HEK293 (cell line): ENCODE measurements around the gene RHOG.
A peak's percentile ranks its signal among the peaks of the same experiment; 100 is the strongest.

Source experiments
- CTCF ChIA-PET: fragments of 350-600 bp; formaldehyde crosslinking; extraction: SDS; loops from one replicate; lab custom pipeline; 2021; ENCODE audit warnings: antibody characterized with exemption; lab: Yijun Ruan, JAX
- POLR2A ChIA-PET: fragments of 300-600 bp; formaldehyde crosslinking; extraction: SDS; loops from one replicate; lab custom pipeline; 2020; ENCODE audit warnings: antibody characterized with exemption, inconsistent platforms; lab: Yijun Ruan, JAX
- H3K27ac ChIP-seq: fragments of 200-500 bp; sonication (Bioruptor generic); 2 replicates; pipeline ENCODE4 v1.5.1; 2014; ENCODE audit warnings: low read depth, low read length, control low read depth, inconsistent platforms; ENCODE audit errors: extremely low read depth
- H3K36me3 ChIP-seq, 2 experiments: fragments of 200-500 bp in 1 of 2; sonication (Bioruptor generic) in 1 of 2; 1 replicate in 1 of 2; 2 replicates in 1 of 2; pipeline ENCODE4 v1.5.1; 2014 to 2017; ENCODE audit warnings: inconsistent platforms in 2 of 2, low read length in 2 of 2; ENCODE audit not compliant: control insufficient read depth in 2 of 2, insufficient read depth in 1 of 2
- H3K4me1 ChIP-seq: fragments of 200-500 bp; sonication (Bioruptor generic); 2 replicates; pipeline ENCODE4 v1.5.1; 2014; ENCODE audit warnings: mild to moderate bottlenecking, low read length, inconsistent platforms; ENCODE audit not compliant: control insufficient read depth, insufficient read depth
- H3K4me3 ChIP-seq: 2 replicates; pipeline ENCODE4 v1.5.1; 2011; ENCODE audit warnings: low read depth, mild to moderate bottlenecking, control low read depth, low read length, moderate library complexity
- H3K9me3 ChIP-seq: fragments of 200-500 bp; sonication (Bioruptor generic); 2 replicates; pipeline ENCODE4 v1.5.1; 2014; ENCODE audit warnings: low read depth, low read length, inconsistent platforms; ENCODE audit not compliant: control insufficient read depth, insufficient read depth
- HOXD13 ChIP-seq: sonication (generic); formaldehyde crosslinking; IDR thresholded peaks from 2 replicates; pipeline ENCODE4 v1.8.0; 2022; ENCODE audit warnings: missing genetic modification reagents, borderline replicate concordance
- KLF8 ChIP-seq: fragments of 450-650 bp; formaldehyde crosslinking; IDR thresholded peaks from 2 replicates; pipeline ENCODE4 v1.5.1; 2016; ENCODE audit warnings: missing biosample characterization, missing genetic modification characterization
- PRDM6 ChIP-seq: fragments of 450-650 bp; formaldehyde crosslinking; IDR thresholded peaks from 2 replicates; pipeline ENCODE4 v1.5.1; 2017; ENCODE audit warnings: missing biosample characterization, missing genetic modification characterization
- SP2 ChIP-seq: fragments of 450-650 bp; formaldehyde crosslinking; IDR thresholded peaks from 2 replicates; pipeline ENCODE4 v1.5.1; 2016; ENCODE audit warnings: missing biosample characterization, missing genetic modification characterization
- ZBTB20 ChIP-seq: fragments of 450-650 bp; formaldehyde crosslinking; IDR thresholded peaks from 2 replicates; pipeline ENCODE4 v1.5.1; 2016; ENCODE audit warnings: missing biosample characterization, missing genetic modification characterization
- ZBTB6 ChIP-seq: fragments of 450-650 bp; formaldehyde crosslinking; IDR thresholded peaks from 2 replicates; pipeline ENCODE4 v1.5.1; 2017; ENCODE audit warnings: missing biosample characterization, missing genetic modification characterization
- ZFP3 ChIP-seq: fragments of 450-650 bp; formaldehyde crosslinking; IDR thresholded peaks from 2 replicates; pipeline ENCODE4 v1.5.1; 2016; ENCODE audit warnings: low read depth, missing biosample characterization, missing genetic modification characterization
- ZNF140 ChIP-seq: fragments of 450-650 bp; formaldehyde crosslinking; IDR thresholded peaks from 2 replicates; pipeline ENCODE4 v1.5.1; 2016; ENCODE audit warnings: missing biosample characterization, missing genetic modification characterization
- ZNF211 ChIP-seq: fragments of 450-650 bp; formaldehyde crosslinking; IDR thresholded peaks from 2 replicates; pipeline ENCODE4 v1.5.1; 2016; ENCODE audit warnings: low read depth, missing biosample characterization, missing genetic modification characterization
- ZNF221 ChIP-seq: fragments of 450-650 bp; formaldehyde crosslinking; IDR thresholded peaks from 2 replicates; pipeline ENCODE4 v1.5.1; 2017; ENCODE audit warnings: missing biosample characterization, missing genetic modification characterization, borderline replicate concordance
- ZNF23 ChIP-seq: fragments of 450-650 bp; formaldehyde crosslinking; IDR thresholded peaks from 2 replicates; pipeline ENCODE4 v1.5.1; 2016; ENCODE audit warnings: missing biosample characterization, missing genetic modification characterization, borderline replicate concordance
- ZNF266 ChIP-seq: fragments of 450-650 bp; formaldehyde crosslinking; IDR thresholded peaks from 2 replicates; pipeline ENCODE4 v1.5.1; 2016; ENCODE audit warnings: missing biosample characterization, missing genetic modification characterization, low read depth
- ZNF280C ChIP-seq: fragments of 450-650 bp; formaldehyde crosslinking; IDR thresholded peaks from 2 replicates; pipeline ENCODE4 v1.5.1; 2016; ENCODE audit warnings: missing biosample characterization, missing genetic modification characterization
- ZNF311 ChIP-seq: fragments of 450-650 bp; formaldehyde crosslinking; IDR thresholded peaks from 2 replicates; pipeline ENCODE4 v1.5.1; 2017; ENCODE audit warnings: missing biosample characterization, missing genetic modification characterization, borderline replicate concordance
- ZNF354C ChIP-seq: fragments of 450-650 bp; formaldehyde crosslinking; IDR thresholded peaks from 2 replicates; pipeline ENCODE4 v1.5.1; 2016; ENCODE audit warnings: missing biosample characterization, missing genetic modification characterization, low read depth, borderline replicate concordance
- ZNF37A ChIP-seq: fragments of 450-650 bp; IDR thresholded peaks from 2 replicates; pipeline ENCODE4 v1.5.1; 2018; ENCODE audit warnings: missing biosample characterization, missing genetic modification characterization
- ZNF426 ChIP-seq: fragments of 450-650 bp; formaldehyde crosslinking; IDR thresholded peaks from 2 replicates; pipeline ENCODE4 v1.5.1; 2017; ENCODE audit warnings: missing biosample characterization, missing genetic modification characterization, mild to moderate bottlenecking, inconsistent platforms, moderate library complexity
- ZNF501 ChIP-seq: fragments of 450-650 bp; formaldehyde crosslinking; IDR thresholded peaks from 2 replicates; pipeline ENCODE4 v1.5.1; 2016; ENCODE audit warnings: missing biosample characterization, missing genetic modification characterization
- ZNF585B ChIP-seq: fragments of 450-650 bp; formaldehyde crosslinking; IDR thresholded peaks from 2 replicates; pipeline ENCODE4 v1.5.1; 2016; ENCODE audit warnings: missing biosample characterization, missing genetic modification characterization
- ZNF670 ChIP-seq: fragments of 450-650 bp; formaldehyde crosslinking; IDR thresholded peaks from 2 replicates; pipeline ENCODE4 v1.5.1; 2016; ENCODE audit warnings: missing biosample characterization, missing genetic modification characterization, low read depth
- ZNF747 ChIP-seq: fragments of 450-650 bp; formaldehyde crosslinking; IDR thresholded peaks from 2 replicates; pipeline ENCODE4 v1.5.1; 2016; ENCODE audit warnings: missing biosample characterization, missing genetic modification characterization
- ZNF777 ChIP-seq: fragments of 450-650 bp; formaldehyde crosslinking; IDR thresholded peaks from 2 replicates; pipeline ENCODE4 v1.5.1; 2017; ENCODE audit warnings: missing biosample characterization, missing genetic modification characterization, borderline replicate concordance
- ZNF843 ChIP-seq: fragments of 450-650 bp; formaldehyde crosslinking; IDR thresholded peaks from 2 replicates; pipeline ENCODE4 v1.5.1; 2016; ENCODE audit warnings: missing biosample characterization, missing genetic modification characterization
- ZSCAN30 ChIP-seq: fragments of 450-650 bp; IDR thresholded peaks from 2 replicates; pipeline ENCODE4 v1.5.1; 2018; ENCODE audit warnings: missing biosample characterization, mild to moderate bottlenecking, missing genetic modification characterization, moderate library complexity

RHOG gene

GRCh38 chr11:3831378-3832239, 9.2 kb downstream of the RHOG start (continued):
- TF ChIP-seq ZNF747 (tag by site-specific recombination) (no peak), KLF8 (tag by site-specific recombination) (no peak), ZNF211 (tag by site-specific recombination) (no peak), ZNF266 (tag by site-specific recombination) (no peak), ZNF311 (tag by site-specific recombination) (no peak), ZBTB6 (tag by site-specific recombination) (no peak), ZNF280C (no peak), ZNF670 (tag by site-specific recombination) (no peak), ZNF354C (tag by site-specific recombination) (no peak)
- TF ChIP-seq, all 188 proteins: peak for 0

- H3K36me3 ChIP-seq = peaks cover 0 to 77% of the 10 kb centered on the region in 2 experiments; a peak in 2 of 3 replicates
- H3K4me1 ChIP-seq = no peaks in the 10 kb centered on the region
- CTCF ChIA-PET = interaction anchor here (1.1 to 2.2 kb wide), 2 partner anchors 18 to 24 kb away, joined by 6 read pairs; no protein-coding TSS in a partner anchor
- no peak overlapping the region for H3K27ac ChIP-seq
- no peaks in the 10 kb centered on the region for H3K9me3 ChIP-seq
- TF ChIP-seq ZNF670 (tag by site-specific recombination) (no peak), ZBTB20 (tag by site-specific recombination) (peak; percentile 29; the same call in 1 of the 2 replicates), ZNF23 (tag by site-specific recombination) (no peak)
- H3K4me3 ChIP-seq = no peak overlapping the region
- POLR2A ChIA-PET = interaction anchor here (0.6 kb wide), 1 partner anchor 43 kb away, joined by 3 read pairs; no protein-coding TSS in a partner anchor
Observed at GRCh38 chr11:3830730-3831129, 10.0 kb downstream of the RHOG start.

GRCh38 chr11:3830088-3830487, 10.7 kb downstream of the RHOG start:
- CTCF ChIA-PET = no interaction called here
- Histone ChIP-seq H3K27ac (no peak overlapping the region), H3K4me1 (no peaks in the 10 kb centered on the region), H3K36me3 (peaks cover 0 to 78% of the 10 kb centered on the region in 2 experiments; a peak in 2 of 3 replicates), H3K4me3 (no peak overlapping the region), H3K9me3 (no peaks in the 10 kb centered on the region)
- POLR2A ChIA-PET = interaction anchor here (0.6 kb wide), 1 partner anchor 44 kb away, joined by 3 read pairs; no protein-coding TSS in a partner anchor
- no peak for TF ChIP-seq ZNF747 (tag by site-specific recombination)
- no peak for TF ChIP-seq ZSCAN30 (tag by site-specific recombination)
- no peak for TF ChIP-seq ZFP3 (tag by site-specific recombination)
- TF ChIP-seq ZNF140 (tag by site-specific recombination) = no peak
- TF ChIP-seq PRDM6 (tag by site-specific recombination) = no peak
- no peak for TF ChIP-seq HOXD13 (CRISPR knock-in tag)
- TF ChIP-seq ZNF501 (tag by site-specific recombination) = no peak
- TF ChIP-seq ZNF221 = no peak
- no peak for TF ChIP-seq ZNF426 (tag by site-specific recombination)
- TF ChIP-seq SP2 = no peak
- TF ChIP-seq ZNF843 (tag by site-specific recombination) = no peak
- no peak for TF ChIP-seq ZNF585B (tag by site-specific recombination)
- TF ChIP-seq ZNF37A (tag by site-specific recombination) = no peak
- no peak for TF ChIP-seq ZNF777 (tag by site-specific recombination)
